ENCODE results near the gene PDZD4. TPM values are rescaled to one million over a fixed set of nuclear protein-coding genes. Genes with fewer than 3 reads are reported as not detected.

Gene PDZD4
- total RNA-seq, 1 experiment from 2014 or later = 0.26 TPM

- Histone ChIP-seq H3K4me3 (ENCODE audit: low read length) (no peak overlapping the region), H3K4me1 (ENCODE audit: insufficient read depth, low read length) (peaks cover 6% of the 10 kb centered on the region), H3K9me3 (ENCODE audit: low read length) (no peaks in the 10 kb centered on the region), H2AFZ (ENCODE audit: low read length) (no peak overlapping the region), H3K27me3 (ENCODE audit: low read length) (no peaks in the 10 kb centered on the region), H3K79me2 (ENCODE audit: low read length) (peaks cover 10% of the 10 kb centered on the region), H3K9me2 (replicated peaks; ENCODE audit: low read length) (no peaks in the 10 kb centered on the region), H3K27ac (ENCODE audit: low read length) (no peak overlapping the region), H3K4me2 (ENCODE audit: low read length) (no peak overlapping the region), H3K36me3 (ENCODE audit: low read depth, low read length) (peaks cover 8% of the 10 kb centered on the region; the same call in 1 of the 2 replicates), H4K20me1 (ENCODE audit: low read length) (no peaks in the 10 kb centered on the region), H3K9ac (ENCODE audit: low read length) (no peak overlapping the region), H3F3A (ENCODE audit: low read length, unreplicated experiment) (no peaks in the 10 kb centered on the region)
- ChIA-PET CTCF (no interaction called here), POLR2A (ENCODE audit: unreplicated experiment) (no interaction called here)
- no TSS peak for BruUV-seq (replicated peaks)
- ATAC-seq (peak; percentile 34; the same call in 1 of the 2 replicates), DNase-seq (no peak)
- intact Hi-C loops (cut with micrococcal nuclease) = no loop called here
- TF ChIP-seq, protein P1, sequence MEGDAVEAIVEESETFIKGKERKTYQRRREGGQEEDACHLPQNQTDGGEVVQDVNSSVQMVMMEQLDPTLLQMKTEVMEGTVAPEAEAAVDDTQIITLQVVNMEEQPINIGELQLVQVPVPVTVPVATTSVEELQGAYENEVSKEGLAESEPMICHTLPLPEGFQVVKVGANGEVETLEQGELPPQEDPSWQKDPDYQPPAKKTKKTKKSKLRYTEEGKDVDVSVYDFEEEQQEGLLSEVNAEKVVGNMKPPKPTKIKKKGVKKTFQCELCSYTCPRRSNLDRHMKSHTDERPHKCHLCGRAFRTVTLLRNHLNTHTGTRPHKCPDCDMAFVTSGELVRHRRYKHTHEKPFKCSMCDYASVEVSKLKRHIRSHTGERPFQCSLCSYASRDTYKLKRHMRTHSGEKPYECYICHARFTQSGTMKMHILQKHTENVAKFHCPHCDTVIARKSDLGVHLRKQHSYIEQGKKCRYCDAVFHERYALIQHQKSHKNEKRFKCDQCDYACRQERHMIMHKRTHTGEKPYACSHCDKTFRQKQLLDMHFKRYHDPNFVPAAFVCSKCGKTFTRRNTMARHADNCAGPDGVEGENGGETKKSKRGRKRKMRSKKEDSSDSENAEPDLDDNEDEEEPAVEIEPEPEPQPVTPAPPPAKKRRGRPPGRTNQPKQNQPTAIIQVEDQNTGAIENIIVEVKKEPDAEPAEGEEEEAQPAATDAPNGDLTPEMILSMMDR (conservative IDR thresholded peaks at IDR 0.05; ENCODE audit: low read depth, low read length) = no peak
Measured at GRCh38 chrX:153800746-153801145, 29.6 kb downstream of the PDZD4 start.

- DNase-seq = no peak
- no peak for TF ChIP-seq EZH2 (IDR thresholded peaks at IDR 0.05; ENCODE audit: low read length, unreplicated experiment)
- TF ChIP-seq, protein P1 (conservative IDR thresholded peaks at IDR 0.05; ENCODE audit: low read depth, low read length) = no peak
- Histone ChIP-seq H3K79me2 (ENCODE audit: low read length) (peaks cover 15% of the 10 kb centered on the region), H3K9ac (ENCODE audit: low read length) (no peak overlapping the region), H3K4me2 (ENCODE audit: low read length) (no peak overlapping the region), H3F3A (ENCODE audit: low read length, unreplicated experiment) (no peaks in the 10 kb centered on the region), H3K4me1 (ENCODE audit: insufficient read depth, low read length) (peaks cover 11% of the 10 kb centered on the region), H3K4me3 (ENCODE audit: low read length) (no peak overlapping the region), H3K9me3 (ENCODE audit: low read length) (no peaks in the 10 kb centered on the region), H3K27me3 (ENCODE audit: low read length) (no peaks in the 10 kb centered on the region), H4K20me1 (ENCODE audit: low read length) (no peaks in the 10 kb centered on the region), H3K27ac (ENCODE audit: low read length) (no peak overlapping the region), H2AFZ (ENCODE audit: low read length) (no peak overlapping the region), H3K36me3 (ENCODE audit: low read depth, low read length) (peaks cover 8% of the 10 kb centered on the region; the same call in 1 of the 2 replicates), H3K9me2 (replicated peaks; ENCODE audit: low read length) (no peaks in the 10 kb centered on the region)
- no TSS peak for BruUV-seq (replicated peaks)
- POLR2A ChIA-PET (ENCODE audit: unreplicated experiment) = no interaction called here
- peak; percentile 12; the same call in 1 of the 2 replicates for ATAC-seq
- intact Hi-C loops (cut with micrococcal nuclease) = no loop called here
- CTCF ChIA-PET = no interaction called here
Measured at GRCh38 chrX:153800177-153800722, 30.1 kb downstream of the PDZD4 start.

GRCh38 chrX:153799326-153799725 is 31.0 kb downstream of the PDZD4 start:
- DNase-seq (no peak), ATAC-seq (no peak)
- TF ChIP-seq EZH2 (IDR thresholded peaks at IDR 0.05; ENCODE audit: low read length, unreplicated experiment) (no peak), EZH2phosphoT487 (IDR thresholded peaks at IDR 0.05; ENCODE audit: borderline replicate concordance, low read length) (no peak)
- TF ChIP-seq, protein P1 (conservative IDR thresholded peaks at IDR 0.05; ENCODE audit: low read depth, low read length) = no peak
- Histone ChIP-seq H3K4me1 (ENCODE audit: insufficient read depth, low read length) (peaks cover 11% of the 10 kb centered on the region), H2AFZ (ENCODE audit: low read length) (no peak overlapping the region), H3F3A (ENCODE audit: low read length, unreplicated experiment) (no peaks in the 10 kb centered on the region), H3K4me3 (ENCODE audit: low read length) (no peak overlapping the region), H3K36me3 (ENCODE audit: low read depth, low read length) (peaks cover 8% of the 10 kb centered on the region; the same call in 1 of the 2 replicates), H3K4me2 (ENCODE audit: low read length) (no peak overlapping the region), H4K20me1 (ENCODE audit: low read length) (no peaks in the 10 kb centered on the region), H3K79me2 (ENCODE audit: low read length) (peaks cover 24% of the 10 kb centered on the region), H3K27ac (ENCODE audit: low read length) (no peak overlapping the region), H3K9me3 (ENCODE audit: low read length) (no peaks in the 10 kb centered on the region), H3K9me2 (replicated peaks; ENCODE audit: low read length) (no peaks in the 10 kb centered on the region), H3K9ac (ENCODE audit: low read length) (no peak overlapping the region), H3K27me3 (ENCODE audit: low read length) (no peaks in the 10 kb centered on the region)
- POLR2A ChIA-PET (ENCODE audit: unreplicated experiment) = no interaction called here
- intact Hi-C loops (cut with micrococcal nuclease) = no loop called here
- CTCF ChIA-PET = no interaction called here
- no TSS peak for BruUV-seq (replicated peaks)
